Measurements from ENCODE around the gene DCST1.

- TF ChIP-seq EZH2 (IDR thresholded peaks at IDR 0.05; ENCODE audit: insufficient read depth, poor library complexity, severe bottlenecking): no peak
- TF ChIP-seq EZH2phosphoT487 (IDR thresholded peaks at IDR 0.05; ENCODE audit: insufficient read depth, low read depth): no peak
Measured at GRCh38 chr1:155053531-155054105, 20.0 kb downstream of the DCST1 start.

All from GM23248 (cell line).